Hepatocyte (in vitro differentiated cells): Measurements from ENCODE around the gene ADGRD1. TPM values are rescaled to one million over a fixed set of nuclear protein-coding genes. Genes with fewer than 3 reads are reported as not detected.

Source experiments
- DNase-seq: peaks from one replicate; pipeline ENCODE4 v3.0.0-alpha.2; 2016; ENCODE audit warnings: low spot score
- H2AFZ ChIP-seq: fragments of 200-600 bp; sonication (generic); 2 replicates; pipeline ENCODE4 v1.6.0; 2016; ENCODE audit warnings: antibody characterized with exemption, mild to moderate bottlenecking
- H3K27ac ChIP-seq: fragments of 200-600 bp; sonication (generic); 2 replicates; pipeline ENCODE4 v1.5.1; 2016; ENCODE audit warnings: mild to moderate bottlenecking
- H3K27me3 ChIP-seq: fragments of 200-600 bp; sonication (generic); 2 replicates; pipeline ENCODE4 v1.6.1; 2016
- H3K36me3 ChIP-seq: fragments of 200-600 bp; sonication (generic); replicated peaks from 2 replicates; pipeline ENCODE4 v1.5.1; 2016; ENCODE audit warnings: low read depth; ENCODE audit not compliant: insufficient read depth
- H3K4me1 ChIP-seq: fragments of 200-600 bp; sonication (generic); 2 replicates; pipeline ENCODE4 v1.5.1; 2016; ENCODE audit warnings: mild to moderate bottlenecking, moderate library complexity; ENCODE audit not compliant: insufficient read depth
- H3K4me2 ChIP-seq: fragments of 200-600 bp; sonication (generic); 2 replicates; pipeline ENCODE4 v1.6.0; 2016
- H3K4me3 ChIP-seq: fragments of 200-600 bp; sonication (generic); 2 replicates; pipeline ENCODE4 v1.5.1; 2016; ENCODE audit warnings: mild to moderate bottlenecking
- H3K79me2 ChIP-seq: fragments of 200-600 bp; sonication (generic); 2 replicates; pipeline ENCODE4 v1.6.0; 2017; ENCODE audit warnings: mild to moderate bottlenecking
- H3K9me2 ChIP-seq: fragments of 200-600 bp; sonication (generic); replicated peaks from 2 replicates; pipeline ENCODE4 v1.6.0; 2017; ENCODE audit warnings: mild to moderate bottlenecking; ENCODE audit not compliant: insufficient read depth
- H3K9me3 ChIP-seq: fragments of 200-600 bp; sonication (generic); 2 replicates; pipeline ENCODE4 v1.5.1; 2016; ENCODE audit warnings: low read depth, mild to moderate bottlenecking
- H4K20me1 ChIP-seq: fragments of 200-600 bp; sonication (generic); 2 replicates; pipeline ENCODE4 v1.6.0; 2016; ENCODE audit warnings: mild to moderate bottlenecking; ENCODE audit not compliant: insufficient read depth, poor library complexity, severe bottlenecking
- CTCF ChIP-seq: fragments of 200-600 bp; sonication (generic); IDR thresholded peaks from 2 replicates; pipeline ENCODE4 v1.5.1; 2016; ENCODE audit warnings: antibody characterized with exemption, mild to moderate bottlenecking; ENCODE audit not compliant: poor library complexity
- EZH2 ChIP-seq: fragments of 200-600 bp; sonication (generic); IDR thresholded peaks from 2 replicates; pipeline ENCODE4 v1.6.1; 2016; ENCODE audit warnings: antibody characterized with exemption, mild to moderate bottlenecking, borderline replicate concordance
- EZH2phosphoT487 ChIP-seq: fragments of 200-600 bp; sonication (generic); IDR thresholded peaks from one replicate; pipeline ENCODE4 v1.6.1; 2018; ENCODE audit warnings: antibody characterized with exemption, mild to moderate bottlenecking, low read depth, moderate library complexity; ENCODE audit not compliant: unreplicated experiment, severe bottlenecking
- WGBS: methylation state at CpG from one replicate; pipeline ENCODE4 v1.1.6; 2016; ENCODE audit warnings: low lambda C conversion rate; ENCODE audit errors: missing lambda C conversion rate; 5-methylcytosine and 5-hydroxymethylcytosine counted together
- polyA plus RNA-seq: library from polyadenylated mRNA; unstranded; fragments of >200 nt; fragmentation: Nextera tagmentation; extraction: Ambion mirVana; gene quantifications from 2 replicates; pipeline ENCODE4 v1.2.1, GENCODE V29; 2016
- total RNA-seq: library from RNA; depleted of rRNA; stranded (reverse); fragments of >200 nt; gene quantifications from 2 replicates; pipeline ENCODE4 v1.2.3, GENCODE V29; 2014

ADGRD1 gene
- total and polyA plus RNA-seq, 2 experiments from 2014 or later: 18.1 to 18.5 TPM

- H2AFZ ChIP-seq: no peak overlapping the region
- H3K27ac ChIP-seq: no peak overlapping the region
- H3K9me2 ChIP-seq: no peaks in the 10 kb centered on the region
- no peak overlapping the region for H3K4me2 ChIP-seq
- TF ChIP-seq EZH2 (no peak), CTCF (peak; percentile 33), EZH2phosphoT487 (no peak)
- WGBS: 72% methylated on average over 28 of the region's 28 CpGs
- H3K79me2 ChIP-seq: no peaks in the 10 kb centered on the region
- H3K4me1 ChIP-seq: no peaks in the 10 kb centered on the region
- DNase-seq: peak; percentile 47
- H3K27me3 ChIP-seq: no peaks in the 10 kb centered on the region
- no peaks in the 10 kb centered on the region for H4K20me1 ChIP-seq
- H3K36me3 ChIP-seq: no peaks in the 10 kb centered on the region
- no peaks in the 10 kb centered on the region for H3K9me3 ChIP-seq
- no peak overlapping the region for H3K4me3 ChIP-seq
Measured at GRCh38 chr12:131137836-131138637, 184.3 kb downstream of the ADGRD1 start.

GRCh38 chr12:131138638-131139362 is 185.1 kb downstream of the ADGRD1 start:
- Histone ChIP-seq H2AFZ (no peak overlapping the region), H4K20me1 (no peaks in the 10 kb centered on the region), H3K27me3 (no peaks in the 10 kb centered on the region), H3K9me3 (no peaks in the 10 kb centered on the region), H3K36me3 (no peaks in the 10 kb centered on the region), H3K4me2 (no peak overlapping the region), H3K4me1 (no peaks in the 10 kb centered on the region), H3K79me2 (no peaks in the 10 kb centered on the region), H3K4me3 (no peak overlapping the region), H3K9me2 (no peaks in the 10 kb centered on the region), H3K27ac (no peak overlapping the region)
- DNase-seq: no peak
- TF ChIP-seq EZH2: no peak
- no peak for TF ChIP-seq EZH2phosphoT487
- TF ChIP-seq CTCF: no peak
- WGBS: 94% methylated on average over 34 of the region's 34 CpGs

GRCh38 chr12:131139363-131140068 is 185.8 kb downstream of the ADGRD1 start:
- no peak overlapping the region for H2AFZ ChIP-seq
- H3K36me3 ChIP-seq: no peaks in the 10 kb centered on the region
- no peaks in the 10 kb centered on the region for H4K20me1 ChIP-seq
- H3K27me3 ChIP-seq: no peaks in the 10 kb centered on the region
- no peaks in the 10 kb centered on the region for H3K9me3 ChIP-seq
- no peaks in the 10 kb centered on the region for H3K9me2 ChIP-seq
- H3K4me1 ChIP-seq: no peaks in the 10 kb centered on the region
- H3K79me2 ChIP-seq: no peaks in the 10 kb centered on the region
- H3K4me3 ChIP-seq: no peak overlapping the region
- no peak overlapping the region for H3K27ac ChIP-seq
- DNase-seq: no peak
- no peak overlapping the region for H3K4me2 ChIP-seq
- 90% methylated on average over 27 of the region's 27 CpGs for WGBS
- no peak for TF ChIP-seq EZH2
- TF ChIP-seq EZH2phosphoT487: no peak
- TF ChIP-seq CTCF: no peak
